Measurements from ENCODE around the gene TRIP6.
"Not testable (repeated sequence)": the region's sequence is repeated elsewhere in the genome, so short reads cannot be mapped to it uniquely, and the experiment has no call there.

TRIP6 gene

GRCh38 chr7:100839361-100839760 lies 27.8 kb upstream of the TRIP6 start:
- no peak for DNase-seq

- DNase-seq = no peak
Observed at GRCh38 chr7:100840470-100841100, 26.6 kb upstream of the TRIP6 start.

GRCh38 chr7:100847360-100847759 lies 19.8 kb upstream of the TRIP6 start:
- no peak for DNase-seq

- DNase-seq = peak; percentile 91
Observed at GRCh38 chr7:100852048-100852872, 14.9 kb upstream of the TRIP6 start, which contains the start of gene SLC12A9. TSS of gene SLC12A9 (plus strand) at chr7:100852713. CDS start at chr7:100854198, 1,485 bp downstream.

DNA sequence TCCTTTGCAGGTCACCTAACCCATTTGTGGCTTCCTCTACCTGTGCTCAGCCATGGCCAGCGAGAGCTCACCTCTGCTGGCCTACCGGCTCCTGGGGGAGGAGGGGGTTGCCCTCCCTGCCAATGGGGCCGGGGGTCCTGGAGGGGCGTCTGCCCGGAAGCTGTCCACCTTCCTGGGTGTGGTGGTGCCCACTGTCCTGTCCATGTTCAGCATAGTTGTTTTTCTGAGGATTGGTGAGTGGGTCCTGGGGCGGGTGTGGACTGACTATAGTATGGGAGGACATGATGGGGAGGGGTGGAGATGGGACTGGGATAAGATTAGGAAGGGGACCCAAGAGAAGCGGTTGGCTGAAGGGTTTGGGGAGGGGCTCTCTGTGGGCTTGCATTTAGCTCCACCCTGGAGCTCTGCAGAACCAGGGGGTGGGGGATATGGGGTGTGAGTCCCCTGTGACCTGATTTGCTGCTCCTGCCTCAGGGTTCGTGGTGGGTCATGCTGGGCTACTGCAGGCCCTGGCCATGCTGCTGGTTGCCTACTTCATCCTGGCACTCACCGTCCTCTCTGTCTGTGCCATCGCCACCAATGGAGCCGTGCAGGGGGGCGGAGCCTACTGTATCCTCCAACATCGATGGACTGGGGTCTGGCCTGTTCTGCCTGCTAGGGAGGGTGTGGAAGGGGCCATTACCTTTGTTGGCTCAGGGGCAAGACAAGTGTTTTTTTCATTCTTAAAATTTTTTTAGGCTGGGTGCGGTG lies 12.9 kb upstream of the TRIP6 start:
- no peak for DNase-seq

- not testable (repeated sequence) for DNase-seq
Observed at GRCh38 chr7:100854899-100855298, 12.3 kb upstream of the TRIP6 start.

DNA sequence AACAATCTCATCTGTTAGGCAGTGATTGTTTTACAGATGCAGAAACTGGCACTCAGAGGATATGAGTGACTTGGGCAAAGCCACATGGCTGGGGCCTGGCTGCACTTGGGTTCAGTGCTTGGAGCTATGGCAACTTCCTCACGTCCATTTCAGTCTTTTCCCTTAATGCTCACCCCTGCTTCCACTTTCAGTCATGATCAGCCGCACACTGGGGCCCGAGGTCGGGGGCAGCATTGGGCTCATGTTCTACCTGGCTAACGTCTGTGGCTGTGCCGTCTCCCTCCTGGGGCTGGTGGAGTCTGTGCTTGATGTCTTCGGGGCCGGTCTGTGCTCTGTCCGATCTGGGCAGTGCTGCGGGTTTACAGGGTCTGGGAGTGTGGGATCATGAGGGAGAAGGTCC lies 11.7 kb upstream of the TRIP6 start:
- no peak for DNase-seq

GRCh38 chr7:100856871-100857282 lies 10.3 kb upstream of the TRIP6 start:
- no peak for DNase-seq

- no peak for DNase-seq
Observed at GRCh38 chr7:100859856-100860255, 7.3 kb upstream of the TRIP6 start.

GRCh38 chr7:100860702-100861615 lies 6.2 kb upstream of the TRIP6 start:
- no peak for DNase-seq

DNA sequence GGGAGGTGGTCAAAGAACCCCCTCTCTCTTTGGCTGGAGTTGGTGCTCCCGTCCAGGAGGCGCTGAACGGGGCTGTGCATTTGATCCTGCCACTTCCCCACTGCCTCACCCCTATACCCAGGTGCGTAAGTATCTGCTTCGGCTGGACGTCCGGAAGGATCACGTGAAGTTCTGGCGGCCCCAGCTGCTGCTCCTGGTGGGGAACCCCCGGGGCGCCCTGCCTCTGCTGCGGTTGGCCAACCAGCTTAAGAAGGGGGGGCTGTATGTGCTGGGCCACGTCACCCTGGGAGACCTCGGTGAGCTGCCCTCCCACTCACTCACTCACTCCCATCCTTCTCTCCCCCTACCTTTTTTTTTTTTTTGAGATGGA lies 5.6 kb upstream of the TRIP6 start:
- DNase-seq = no peak

- DNase-seq = no peak
Observed at GRCh38 chr7:100863406-100863950, 3.7 kb upstream of the TRIP6 start.

DNA sequence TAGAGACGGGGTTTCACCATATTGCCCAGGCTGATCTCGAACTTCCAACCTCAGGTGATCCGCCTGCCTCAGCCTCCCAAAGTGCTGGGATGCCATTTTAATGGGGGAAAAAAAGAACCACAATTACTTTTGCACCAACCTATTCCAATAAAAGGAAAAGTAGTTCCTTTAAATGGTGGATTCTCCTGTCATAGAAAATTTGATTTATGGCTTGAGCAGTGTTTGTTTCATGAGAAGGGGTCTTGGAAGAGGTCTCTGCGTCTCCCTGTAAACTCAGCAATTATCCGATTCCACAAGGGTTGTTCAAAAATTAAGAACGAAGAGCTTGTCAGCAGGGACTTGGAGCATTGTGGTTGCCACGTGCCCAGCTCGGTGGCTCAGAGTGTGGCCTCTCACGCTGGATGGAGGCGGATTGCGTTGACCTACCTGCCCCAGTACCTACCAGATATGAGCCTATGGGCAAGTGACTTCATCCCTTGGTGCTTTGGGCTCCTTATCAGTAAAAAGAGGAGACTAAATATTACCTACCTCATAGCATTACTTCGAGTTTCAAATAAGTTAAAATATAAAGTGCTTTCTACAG lies 2.8 kb upstream of the TRIP6 start:
- no peak for DNase-seq

DNA sequence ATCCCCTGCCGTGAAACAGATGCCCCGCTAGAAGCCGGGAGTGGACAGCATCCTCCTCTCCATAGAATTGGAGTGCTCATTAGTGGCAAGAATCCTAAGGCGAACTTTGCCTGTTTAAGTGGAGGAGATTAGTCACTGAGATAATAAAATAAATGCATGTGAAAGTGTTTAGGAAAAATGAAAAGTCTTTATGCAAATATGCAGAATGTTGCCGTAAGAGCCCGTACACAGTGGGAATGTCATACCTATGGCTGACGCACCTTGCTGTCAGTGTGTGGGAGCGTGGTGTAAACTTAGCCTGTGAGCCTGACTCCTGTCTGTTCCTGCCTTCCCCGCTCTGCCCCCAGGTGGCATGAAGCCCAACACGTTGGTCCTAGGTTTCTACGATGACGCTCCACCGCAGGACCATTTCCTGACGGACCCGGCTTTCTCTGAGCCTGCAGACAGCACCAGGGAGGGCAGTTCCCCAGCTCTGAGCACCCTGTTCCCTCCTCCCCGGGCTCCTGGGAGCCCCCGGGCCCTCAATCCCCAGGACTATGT lies 1.7 kb upstream of the TRIP6 start:
- DNase-seq = no peak

DNA sequence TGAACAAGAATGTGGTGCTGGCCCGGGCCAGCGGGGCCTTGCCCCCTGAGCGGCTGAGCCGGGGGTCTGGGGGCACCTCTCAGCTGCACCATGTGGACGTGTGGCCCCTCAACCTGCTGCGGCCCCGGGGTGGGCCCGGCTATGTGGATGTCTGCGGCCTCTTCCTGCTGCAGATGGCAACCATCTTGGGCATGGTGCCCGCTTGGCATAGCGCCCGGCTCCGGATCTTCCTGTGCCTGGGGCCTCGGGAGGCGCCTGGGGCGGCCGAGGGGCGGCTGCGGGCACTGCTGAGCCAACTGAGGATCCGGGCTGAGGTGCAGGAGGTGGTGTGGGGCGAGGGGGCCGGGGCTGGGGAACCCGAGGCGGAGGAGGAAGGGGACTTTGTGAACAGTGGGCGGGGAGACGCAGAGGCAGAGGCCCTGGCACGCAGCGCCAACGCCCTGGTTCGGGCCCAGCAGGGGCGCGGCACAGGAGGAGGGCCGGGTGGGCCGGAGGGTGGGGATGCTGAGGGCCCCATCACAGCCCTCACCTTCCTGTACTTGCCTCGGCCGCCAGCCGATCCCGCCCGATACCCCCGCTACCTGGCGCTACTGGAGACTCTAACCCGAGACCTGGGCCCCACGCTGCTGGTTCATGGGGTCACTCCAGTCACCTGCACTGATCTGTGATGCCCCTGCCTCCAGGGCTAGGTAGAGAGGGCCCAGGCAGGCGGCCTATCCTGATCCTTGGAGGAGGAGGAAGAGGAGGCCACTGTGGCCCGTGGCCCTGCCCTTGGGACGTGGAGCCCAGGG lies 1.1 kb upstream of the TRIP6 start:
- peak; percentile 56 for DNase-seq

GRCh38 chr7:100866729-100867039 lies 503 bp upstream of the TRIP6 start:
- no peak for DNase-seq

DNA sequence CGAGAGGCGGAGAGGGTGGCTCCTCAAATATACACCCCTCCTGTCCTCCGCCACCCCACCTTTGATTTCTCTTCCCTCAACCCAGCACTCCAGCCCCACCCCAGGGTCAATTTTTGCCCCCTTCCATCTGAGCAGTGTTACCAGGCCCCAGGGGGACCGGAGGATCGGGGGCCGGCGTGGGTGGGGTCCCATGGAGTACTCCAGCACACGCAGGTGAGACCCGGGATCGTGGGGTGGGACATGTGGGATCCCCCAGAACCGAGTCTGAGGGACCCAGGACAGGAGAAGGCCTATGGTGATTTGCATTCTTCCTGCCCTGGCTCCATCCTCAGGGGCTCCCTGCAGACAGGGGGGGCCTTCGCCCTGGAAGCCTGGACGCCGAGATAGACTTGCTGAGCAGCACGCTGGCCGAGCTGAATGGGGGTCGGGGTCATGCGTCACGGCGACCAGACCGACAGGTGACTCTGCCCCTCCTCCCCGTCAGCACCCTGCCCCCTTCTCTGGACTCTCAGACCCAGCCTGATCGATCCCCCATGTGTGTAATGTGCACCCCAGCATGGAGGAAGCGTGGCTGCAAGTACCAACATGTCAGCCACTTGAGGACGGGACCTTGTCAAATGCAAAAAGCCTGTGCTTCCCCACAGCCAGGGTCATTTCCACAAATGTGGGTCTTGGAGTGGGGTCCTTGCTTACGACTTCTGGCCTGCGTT lies 744 bp downstream of the TRIP6 start:
- no peak for DNase-seq

DNA sequence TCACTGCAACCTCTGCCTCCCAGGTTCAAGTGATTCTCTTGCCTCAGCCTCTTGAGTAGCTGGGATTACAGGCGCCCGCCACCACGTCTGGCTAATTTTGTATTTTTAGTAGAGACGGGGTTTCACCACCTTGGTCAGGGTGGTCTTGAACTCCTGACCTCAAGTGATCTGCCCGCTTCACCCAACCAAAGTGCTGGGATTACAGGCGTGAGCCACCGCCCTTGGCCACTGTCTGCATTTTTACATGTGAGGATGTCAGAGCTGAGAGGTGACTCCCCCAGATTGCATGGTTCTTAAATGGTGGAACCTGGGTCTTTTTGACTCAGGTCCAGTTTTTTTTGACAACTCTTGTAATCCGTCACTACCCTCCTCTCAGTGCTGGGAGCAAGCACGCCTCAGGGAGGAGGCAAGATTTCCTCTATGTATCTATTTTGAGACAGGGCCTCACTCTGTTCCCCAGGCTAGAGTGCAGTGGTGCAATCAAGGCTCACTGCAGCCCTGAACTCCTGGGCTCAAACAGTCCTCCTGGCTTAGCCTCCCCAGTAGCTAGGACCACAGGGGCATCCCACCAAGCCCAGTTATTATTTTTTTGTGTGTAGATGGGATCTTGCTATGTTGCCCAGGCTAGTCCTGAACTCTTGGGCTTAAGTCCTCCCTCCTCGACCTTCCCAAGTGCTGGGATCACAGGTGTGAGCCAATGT lies 6.6 kb downstream of the TRIP6 start:
- DNase-seq = no peak

GRCh38 chr7:100874300-100874576 lies 7.1 kb downstream of the TRIP6 start:
- DNase-seq = no peak

Measured in activated CD4-positive, alpha-beta T cell treated with anti-CD3 and anti-CD28 coated beads for 48 hours (primary cell).